ENCODE measurements around the gene HSPA12A.

- TF ChIP-seq GATA2 (IDR thresholded peaks at IDR 0.05; ENCODE audit: low read depth, low read length) (no peak), GATA3 (IDR thresholded peaks at IDR 0.05; ENCODE audit: low read depth, low read length) (no peak)
Observed at GRCh38 chr10:116743266-116744064, 1.1 kb upstream of the HSPA12A start.

All from SH-SY5Y (cell line).